Measurements from ENCODE around the gene TCAP.

- TF ChIP-seq POLR2A (IDR thresholded peaks at IDR 0.05) (no peak), CTCF (IDR thresholded peaks at IDR 0.05) (no peak)
These were observed 13.4 kb downstream of the TCAP start for GRCh38 chr17:39678340-39679116.
